Right renal pelvis (tissue), 4 donors: ENCODE data around the gene POP5. TPM values are rescaled to one million over a fixed set of nuclear protein-coding genes. Genes with fewer than 3 reads are reported as not detected.
"Not testable (repeated sequence)": the region's sequence is repeated elsewhere in the genome, so short reads cannot be mapped to it uniquely, and the experiment has no call there.

Source experiments
- DNase-seq, 4 donors: peaks; one replicate each; pipeline ENCODE4 v3.0.0-alpha.2; 2013; ENCODE audit warnings: low read depth in 4 of 4, low spot score in 3 of 4, missing footprints in 1 of 4
- polyA plus RNA-seq, 4 donors: library from polyadenylated mRNA; unstranded; fragments of 120-200 nt; gene quantifications; one replicate each; pipeline ENCODE4 v1.2.1, GENCODE V29; 2013; ENCODE audit not compliant: insufficient read length in 4 of 4

POP5 gene
- polyA plus RNA-seq, 4 donors = 43.1 to 50.8 (median 45.5) TPM

GRCh38 chr12:120538281-120539156 lies 42.7 kb downstream of the POP5 start:
- no peak for DNase-seq

GRCh38 chr12:120537856-120538220 lies 43.4 kb downstream of the POP5 start:
- no peak for DNase-seq

GRCh38 chr12:120536064-120536791 lies 45.0 kb downstream of the POP5 start:
- DNase-seq = no peak

GRCh38 chr12:120534703-120535655 lies 46.2 kb downstream of the POP5 start:
- DNase-seq = peak in 2 of 4 donors; percentile 27 to 45

- DNase-seq = peak; percentile 87 to 93 (median 88)
Measured at GRCh38 chr12:120534203-120534702, 46.9 kb downstream of the POP5 start, which contains the start of gene RNF10. TSS of gene RNF10 (plus strand) at chr12:120534356. CDS start at chr12:120534812, 456 bp downstream.

- DNase-seq = no peak
Measured at GRCh38 chr12:120532701-120533238, 48.4 kb downstream of the POP5 start.

GRCh38 chr12:120530418-120530761 lies 50.8 kb downstream of the POP5 start:
- not testable (repeated sequence) for DNase-seq

GRCh38 chr12:120529641-120530417 lies 51.4 kb downstream of the POP5 start:
- DNase-seq = peak in 2 of 4 donors; percentile 26 to 32

- DNase-seq = peak; percentile 86 to 90 (median 90)
Measured at GRCh38 chr12:120528861-120529525, 52.2 kb downstream of the POP5 start, which contains the start of gene COQ5. TSS of gene COQ5 (minus strand) at chr12:120529158. CDS start at chr12:120529141, 17 bp downstream.

Other genes with a start within 250 kb of the POP5 start
- 10 to 100 TPM; 17.7 to 23.8 (median 19.5) TPM for gene MSI1, start 212.2 kb downstream of the POP5 start, polyA plus RNA-seq
- 100 to 1,000 TPM; 303 to 369 (median 327) TPM for gene COX6A1, start 143.3 kb downstream of the POP5 start, polyA plus RNA-seq
- 10 to 100 TPM; 42.6 to 47.8 (median 46.2) TPM for gene TRIAP1, start 135.0 kb downstream of the POP5 start, polyA plus RNA-seq
- 10 to 100 TPM; 34.8 to 37.1 (median 35.0) TPM for gene GATC, start 135.0 kb downstream of the POP5 start, polyA plus RNA-seq
- 100 to 1,000 TPM; 220 to 249 (median 230) TPM for gene SRSF9, start 111.7 kb downstream of the POP5 start, polyA plus RNA-seq
- 100 to 1,000 TPM; 492 to 541 (median 519) TPM for gene DYNLL1, start 85.3 kb downstream of the POP5 start, polyA plus RNA-seq
- 10 to 100 TPM; 62.0 to 73.6 (median 65.7) TPM for gene COQ5, start 52.2 kb downstream of the POP5 start, polyA plus RNA-seq
- 100 to 1,000 TPM; 181 to 232 (median 207) TPM for gene RNF10, start 47.0 kb downstream of the POP5 start, polyA plus RNA-seq
- 1 to 10 TPM; 3.6 to 6.9 (median 5.1) TPM for gene CABP1, start 59.2 kb upstream of the POP5 start, polyA plus RNA-seq
- 100 to 1,000 TPM; 148 to 173 (median 163) TPM for gene MLEC, start 105.7 kb upstream of the POP5 start, polyA plus RNA-seq
- gene UNC119B, start 129.1 kb upstream of the POP5 start, polyA plus RNA-seq = 10 to 100 TPM; 70.6 to 79.4 (median 75.8) TPM
- 10 to 100 TPM; 16.5 to 28.6 (median 18.9) TPM for gene ACADS, start 144.4 kb upstream of the POP5 start, polyA plus RNA-seq